HFFc6 (cell line): ENCODE data around the gene COL23A1. TPM values are rescaled to one million over a fixed set of nuclear protein-coding genes. Genes with fewer than 3 reads are reported as not detected.

Experiments
- DNase-seq: peaks from one replicate; pipeline ENCODE4 v3.0.0-alpha.2; 2018
- H3K27ac Mint-ChIP-seq: 2 replicates; pipeline ENCODE4 v1.8.0; 2020; ENCODE audit warnings: mild to moderate bottlenecking, mixed read lengths
- H3K27me3 Mint-ChIP-seq: 2 replicates; pipeline ENCODE4 v1.8.0; 2021; ENCODE audit warnings: mild to moderate bottlenecking, moderate library complexity, mixed read lengths; ENCODE audit not compliant: insufficient read depth
- H3K36me3 Mint-ChIP-seq: 2 replicates; pipeline ENCODE4 v1.8.0; 2021; ENCODE audit warnings: low read depth, mixed read lengths
- H3K4me1 Mint-ChIP-seq: 2 replicates; pipeline ENCODE4 v1.8.0; 2020; ENCODE audit warnings: low read depth, mixed read lengths
- H3K4me3 Mint-ChIP-seq: 2 replicates; pipeline ENCODE4 v1.8.0; 2020; ENCODE audit warnings: mild to moderate bottlenecking, moderate library complexity, mixed read lengths
- H3K9me3 Mint-ChIP-seq: 2 replicates; pipeline ENCODE4 v1.8.0; 2020; ENCODE audit warnings: mild to moderate bottlenecking, mixed read lengths
- total RNA-seq, 6 experiments: library from RNA; stranded (reverse); fragmentation: NEBNext Ultra II Directional; extraction: Animal tissue kit (Norgen Biotek cat#: 25700); gene quantifications; 2 replicates in 1 of 6; 3 replicates in 5 of 6; pipeline ENCODE4 v1.2.3, GENCODE V29; 2021
- TF ChIP-seq, protein P1 (sequence below): fragments of 200-600 bp; sonication (generic); IDR thresholded peaks from 2 replicates; pipeline ENCODE4 v1.5.0; 2021; ENCODE audit warnings: antibody characterized with exemption, mild to moderate bottlenecking

The COL23A1 gene
- total RNA-seq, 6 experiments from 2014 or later: not detected

DNA sequence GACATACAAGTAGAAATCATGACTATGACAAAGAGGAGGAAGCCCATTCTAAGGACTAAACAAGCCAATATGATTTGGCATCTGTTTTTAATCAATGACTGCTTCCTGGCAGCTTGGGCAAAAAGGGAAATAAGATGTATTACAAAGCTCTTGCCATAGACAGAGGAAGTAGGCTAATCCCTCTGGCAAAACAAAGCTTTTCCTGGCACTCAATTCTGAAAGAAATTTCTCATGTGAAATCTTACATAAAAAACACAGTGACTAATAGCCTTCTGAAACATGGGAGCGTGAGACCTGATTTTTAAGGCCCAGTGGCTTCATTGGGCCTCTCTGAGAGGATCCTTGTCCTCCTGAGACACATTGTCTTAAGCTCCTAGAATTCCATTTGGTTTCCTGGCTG lies 93.6 kb downstream of the COL23A1 start:
- peaks cover 48% of the 10 kb centered on the region for H3K9me3 Mint-ChIP-seq
- DNase-seq: no peak
- no peaks in the 10 kb centered on the region for H3K27me3 Mint-ChIP-seq
- TF ChIP-seq, protein P1, sequence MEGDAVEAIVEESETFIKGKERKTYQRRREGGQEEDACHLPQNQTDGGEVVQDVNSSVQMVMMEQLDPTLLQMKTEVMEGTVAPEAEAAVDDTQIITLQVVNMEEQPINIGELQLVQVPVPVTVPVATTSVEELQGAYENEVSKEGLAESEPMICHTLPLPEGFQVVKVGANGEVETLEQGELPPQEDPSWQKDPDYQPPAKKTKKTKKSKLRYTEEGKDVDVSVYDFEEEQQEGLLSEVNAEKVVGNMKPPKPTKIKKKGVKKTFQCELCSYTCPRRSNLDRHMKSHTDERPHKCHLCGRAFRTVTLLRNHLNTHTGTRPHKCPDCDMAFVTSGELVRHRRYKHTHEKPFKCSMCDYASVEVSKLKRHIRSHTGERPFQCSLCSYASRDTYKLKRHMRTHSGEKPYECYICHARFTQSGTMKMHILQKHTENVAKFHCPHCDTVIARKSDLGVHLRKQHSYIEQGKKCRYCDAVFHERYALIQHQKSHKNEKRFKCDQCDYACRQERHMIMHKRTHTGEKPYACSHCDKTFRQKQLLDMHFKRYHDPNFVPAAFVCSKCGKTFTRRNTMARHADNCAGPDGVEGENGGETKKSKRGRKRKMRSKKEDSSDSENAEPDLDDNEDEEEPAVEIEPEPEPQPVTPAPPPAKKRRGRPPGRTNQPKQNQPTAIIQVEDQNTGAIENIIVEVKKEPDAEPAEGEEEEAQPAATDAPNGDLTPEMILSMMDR: no peak
- H3K4me1 Mint-ChIP-seq: no peaks in the 10 kb centered on the region
- H3K4me3 Mint-ChIP-seq: no peak overlapping the region
- H3K27ac Mint-ChIP-seq: no peak overlapping the region
- no peaks in the 10 kb centered on the region for H3K36me3 Mint-ChIP-seq

- TF ChIP-seq, protein P1: no peak
- DNase-seq: no peak
- no peaks in the 10 kb centered on the region for H3K4me1 Mint-ChIP-seq
- no peak overlapping the region for H3K4me3 Mint-ChIP-seq
- peaks cover 51% of the 10 kb centered on the region for H3K9me3 Mint-ChIP-seq
- no peak overlapping the region for H3K27ac Mint-ChIP-seq
- H3K27me3 Mint-ChIP-seq: no peaks in the 10 kb centered on the region
- H3K36me3 Mint-ChIP-seq: no peaks in the 10 kb centered on the region; the same call in 1 of the 2 replicates
These were observed 94.0 kb downstream of the COL23A1 start for GRCh38 chr5:178496214-178496613.

- no peaks in the 10 kb centered on the region; the same call in 1 of the 2 replicates for H3K27me3 Mint-ChIP-seq
- no peak for DNase-seq
- H3K36me3 Mint-ChIP-seq: no peaks in the 10 kb centered on the region; the same call in 1 of the 2 replicates
- TF ChIP-seq, protein P1: no peak
- H3K4me3 Mint-ChIP-seq: no peak overlapping the region
- H3K9me3 Mint-ChIP-seq: peaks cover 53% of the 10 kb centered on the region
- H3K4me1 Mint-ChIP-seq: no peaks in the 10 kb centered on the region
- no peak overlapping the region for H3K27ac Mint-ChIP-seq
These were observed 94.5 kb downstream of the COL23A1 start for GRCh38 chr5:178495706-178496105.

DNA sequence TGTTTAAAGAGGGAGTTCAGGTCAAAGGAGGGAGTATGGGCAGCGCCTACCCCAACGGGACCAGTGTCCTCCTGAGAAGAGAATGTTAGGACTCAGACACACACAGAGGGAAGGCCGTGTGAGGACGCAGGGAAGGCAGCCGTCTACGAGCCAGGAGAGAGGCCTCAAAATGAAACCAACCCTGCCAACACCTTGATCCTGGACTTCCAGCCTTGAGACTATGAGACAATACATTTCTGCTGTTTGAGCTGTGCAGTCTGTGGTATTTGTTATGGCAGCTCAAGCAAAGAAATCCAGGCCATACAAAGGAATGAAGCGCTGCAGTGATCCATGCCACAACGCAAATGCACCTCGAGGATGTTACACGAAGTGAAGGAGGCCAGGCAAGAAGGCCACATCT lies 97.9 kb downstream of the COL23A1 start:
- Mint-ChIP-seq H3K4me3 (no peak overlapping the region), H3K27me3 (peaks cover 2% of the 10 kb centered on the region; the same call in 1 of the 2 replicates), H3K36me3 (no peaks in the 10 kb centered on the region; the same call in 1 of the 2 replicates), H3K9me3 (peaks cover 58% of the 10 kb centered on the region), H3K4me1 (no peaks in the 10 kb centered on the region), H3K27ac (no peak overlapping the region)
- DNase-seq: no peak
- TF ChIP-seq, protein P1: no peak

DNA sequence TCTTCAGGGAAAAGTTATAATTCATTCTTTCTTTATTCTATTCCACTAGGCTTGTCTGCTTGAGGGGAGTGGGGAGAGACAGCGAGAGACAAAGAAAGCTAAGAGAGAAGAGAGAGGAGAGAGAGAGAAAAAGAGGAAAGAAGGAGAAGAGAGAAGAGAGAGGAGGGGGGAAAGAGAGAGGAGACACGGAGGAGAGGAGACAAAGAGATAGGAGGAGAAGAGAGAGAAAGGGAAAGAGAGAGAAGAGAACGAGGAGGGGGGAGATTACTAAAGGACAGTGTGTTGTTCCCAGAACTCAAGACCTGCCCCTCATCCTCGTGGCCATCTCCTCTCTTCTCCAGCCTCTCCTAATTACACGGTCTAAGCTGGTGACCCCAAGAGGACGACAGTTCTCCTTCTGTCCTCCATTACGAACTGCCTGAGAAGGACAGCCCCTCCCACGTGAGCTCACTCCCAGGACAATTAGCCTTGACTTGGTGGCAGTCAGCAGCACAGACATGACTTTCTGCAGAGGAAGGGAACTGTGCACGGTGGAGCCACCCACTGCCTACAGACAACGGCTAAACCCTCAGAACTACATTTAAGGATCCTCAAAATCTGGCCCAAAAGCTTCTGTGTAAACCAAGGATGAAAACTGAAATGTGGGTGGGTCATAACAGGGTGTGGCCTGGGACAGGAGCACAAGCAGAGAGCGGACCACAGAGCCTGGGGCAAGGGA lies 99.1 kb downstream of the COL23A1 start:
- DNase-seq: no peak
- no peak overlapping the region for H3K27ac Mint-ChIP-seq
- H3K4me3 Mint-ChIP-seq: no peak overlapping the region
- no peaks in the 10 kb centered on the region for H3K4me1 Mint-ChIP-seq
- no peaks in the 10 kb centered on the region; the same call in 1 of the 2 replicates for H3K36me3 Mint-ChIP-seq
- peaks cover 2% of the 10 kb centered on the region; the same call in 1 of the 2 replicates for H3K27me3 Mint-ChIP-seq
- H3K9me3 Mint-ChIP-seq: peaks cover 63% of the 10 kb centered on the region
- TF ChIP-seq, protein P1: no peak
